T-helper 2 cell (primary cell): ENCODE measurements around the gene OTOR.

Experiments
- DNase-seq, 5 experiments: peaks; one replicate each; pipeline versions ENCODE4 v3.0.0 to v3.0.0-alpha.2; 2012 to 2022
- total RNA-seq, 2 donors: gene quantifications; one replicate each; lab custom pipeline; 2026; lab: John Stamatoyannopoulos, UW

OTOR gene
- total RNA-seq: 0 to 0.07 reads per million in 2 donors

DNA sequence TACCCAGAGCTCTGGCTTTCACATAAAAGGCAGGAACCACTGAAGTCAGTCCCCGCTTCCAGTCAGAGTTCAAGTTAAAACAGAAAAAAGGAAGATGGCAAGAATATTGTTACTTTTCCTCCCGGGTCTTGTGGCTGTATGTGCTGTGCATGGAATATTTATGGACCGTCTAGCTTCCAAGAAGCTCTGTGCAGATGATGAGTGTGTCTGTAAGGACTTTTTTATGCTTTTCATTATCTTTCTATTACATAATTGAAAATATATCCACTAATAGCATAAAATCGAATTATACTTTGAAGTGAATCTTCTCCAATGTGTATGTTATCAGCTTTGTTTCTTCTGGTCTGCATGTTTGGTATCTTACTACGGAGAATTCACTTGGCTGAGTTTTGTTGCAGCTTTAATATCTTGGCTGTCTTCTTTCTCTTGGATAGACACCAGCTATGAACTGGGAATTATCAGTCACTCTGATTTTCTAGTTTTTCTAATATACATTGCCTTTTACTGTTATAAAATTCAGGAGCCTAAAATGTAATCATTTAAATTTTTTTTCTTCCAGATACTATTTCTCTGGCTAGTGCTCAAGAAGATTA, at the start of gene OTOR:
OTOR (plus strand) TSS at position 51 of the 593 bp plus-strand sequence; CDS start at position 95, 44 bp downstream.
- DNase-seq: no peak

DNA sequence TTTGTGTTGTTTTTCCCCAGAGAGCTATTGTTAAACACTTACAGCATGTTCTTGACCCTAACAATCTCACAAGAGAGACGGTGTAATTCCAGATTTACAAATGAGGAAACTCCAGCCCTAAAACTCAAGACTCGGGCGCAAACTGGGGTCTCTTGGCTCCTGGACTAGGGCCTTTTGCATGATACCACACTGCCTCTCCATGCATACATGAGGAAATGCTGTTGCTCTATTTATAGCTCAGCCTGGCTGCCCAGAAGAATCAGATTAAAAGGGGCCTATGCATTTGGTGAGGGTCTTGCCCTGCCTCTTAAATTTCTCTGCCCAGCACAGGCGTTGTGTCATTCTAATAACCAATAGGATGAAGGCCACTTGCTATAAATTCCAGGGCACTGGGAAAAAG, 48.9 kb upstream of the OTOR start:
- no peak for DNase-seq

- peak in 2 of 5 experiments; percentile 27 to 65 for DNase-seq
Observed at GRCh38 chr20:16701296-16701695, 46.9 kb upstream of the OTOR start.

DNA sequence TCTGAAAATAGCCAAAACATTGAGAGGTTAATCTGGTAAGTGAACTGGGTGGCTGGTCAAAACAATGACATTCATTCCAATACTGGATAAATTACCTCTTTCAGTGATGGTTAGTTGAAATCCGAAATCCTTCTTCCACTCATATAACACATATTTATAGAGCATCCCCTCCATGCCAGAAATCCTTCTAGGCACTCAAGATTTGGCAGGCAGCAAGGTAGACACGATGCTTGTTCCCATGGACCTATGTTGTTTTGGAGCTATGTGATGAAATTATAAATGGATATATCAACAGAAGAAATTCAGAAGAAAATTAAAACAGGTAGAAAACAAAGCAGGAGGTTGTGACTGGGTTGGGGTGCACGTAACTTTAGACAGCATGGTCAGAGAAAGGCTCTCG, 44.6 kb upstream of the OTOR start:
- DNase-seq: no peak

DNA sequence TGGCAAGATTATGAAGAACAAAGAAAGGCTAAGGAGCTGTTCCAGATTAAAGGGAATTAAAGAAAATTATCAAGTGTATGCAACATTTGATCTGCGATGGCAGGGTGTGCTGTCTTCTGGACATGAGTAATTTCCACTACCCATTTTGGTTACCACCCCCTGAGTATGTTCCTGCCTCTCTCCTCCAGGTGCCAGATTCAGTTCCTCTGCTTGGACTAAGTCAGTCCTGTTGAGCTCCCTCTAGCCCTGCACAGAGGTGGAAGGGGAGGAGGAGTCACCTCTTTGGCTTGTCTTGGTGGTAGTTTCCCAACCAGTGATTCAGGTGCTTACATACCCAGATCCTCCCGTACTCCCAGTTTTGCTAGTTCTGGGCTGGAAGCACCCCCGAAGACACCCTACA, 40.5 kb upstream of the OTOR start:
- DNase-seq: no peak

GRCh38 chr20:16708602-16709001, 39.6 kb upstream of the OTOR start:
- peak in 1 of 5 experiments; percentile 41 for DNase-seq

DNA sequence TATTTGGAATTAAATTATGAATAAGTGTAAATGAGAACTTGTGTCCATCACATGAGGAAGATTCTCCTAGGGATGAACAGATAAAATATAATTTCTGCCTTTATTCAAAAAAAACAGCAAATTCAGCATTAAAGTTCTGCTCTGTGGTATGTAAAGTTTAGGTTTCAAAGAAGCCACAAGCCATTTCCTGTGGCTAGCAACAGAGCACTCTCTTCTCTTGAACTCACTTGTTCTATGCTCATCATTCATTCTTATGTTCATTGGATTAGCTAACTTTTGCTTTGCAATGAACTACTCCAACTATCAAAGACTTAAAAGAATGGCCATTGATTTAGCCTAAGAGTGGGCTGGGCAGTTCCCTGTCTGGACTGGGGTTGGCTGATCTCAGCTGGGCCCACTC, 39.1 kb upstream of the OTOR start:
- DNase-seq: peak in 2 of 5 experiments; percentile 18 to 89

DNA sequence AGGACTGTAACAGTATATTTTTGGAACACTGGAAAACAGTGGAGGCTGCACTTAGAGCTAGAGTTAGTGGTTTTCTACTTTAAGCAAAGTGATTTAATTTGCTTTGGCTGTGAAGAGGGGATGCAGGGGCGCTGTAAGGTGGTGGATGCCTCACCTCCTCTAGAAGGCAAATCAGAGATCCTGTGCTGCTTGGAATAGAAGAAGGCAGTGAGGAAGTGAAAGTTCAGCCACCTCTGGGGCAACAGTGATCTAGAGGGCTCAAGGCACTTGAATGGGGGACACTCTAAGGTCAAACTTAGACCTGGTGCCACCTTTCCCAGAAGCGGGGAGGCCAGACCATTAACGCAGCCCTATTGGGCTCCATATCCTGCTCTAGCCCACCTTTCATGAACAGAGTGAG, 37.4 kb upstream of the OTOR start:
- no peak for DNase-seq

- DNase-seq: no peak
Observed at GRCh38 chr20:16711661-16712258, 36.4 kb upstream of the OTOR start.

DNA sequence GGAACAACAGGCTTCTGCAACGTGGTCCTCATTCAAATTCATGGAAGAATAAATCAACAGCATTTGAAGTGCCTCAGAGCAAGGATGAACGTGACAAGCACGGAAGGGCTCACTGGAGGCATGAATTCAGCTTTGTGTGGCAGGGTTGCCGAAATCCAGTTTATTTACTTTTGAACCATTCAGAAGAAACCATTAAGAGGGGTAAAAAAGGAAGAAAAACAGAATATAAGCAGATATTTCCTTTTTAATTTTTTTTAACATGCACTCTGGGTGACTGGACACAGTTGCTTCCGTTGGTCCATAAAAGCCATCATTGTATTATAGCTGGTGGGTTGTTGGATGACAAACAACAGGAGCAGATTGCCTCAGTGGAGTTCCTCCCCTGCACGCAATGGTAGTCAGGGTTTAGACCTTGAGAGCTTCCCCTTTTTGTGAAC, 35.6 kb upstream of the OTOR start:
- no peak for DNase-seq

DNA sequence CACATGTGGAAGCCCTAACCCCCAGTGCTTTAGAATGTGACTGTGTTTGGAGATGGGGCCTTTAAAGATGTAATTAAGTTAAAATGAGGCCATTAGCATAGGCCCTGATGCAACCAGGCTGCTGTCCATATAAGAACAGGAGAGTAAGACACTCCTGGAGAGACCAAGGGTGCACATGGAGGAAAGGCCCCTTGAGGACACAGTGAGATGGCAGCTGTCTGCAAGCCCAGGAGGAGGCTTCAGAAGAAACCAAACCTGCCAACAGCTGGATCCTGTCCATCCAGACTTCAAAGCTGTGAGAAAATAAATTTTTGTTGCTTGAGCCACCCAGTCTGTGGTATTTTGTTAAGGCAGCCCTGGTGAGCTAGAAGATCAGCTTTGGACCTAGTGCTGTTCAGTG, 35.1 kb upstream of the OTOR start:
- no peak for DNase-seq

- DNase-seq: no peak
Observed at GRCh38 chr20:16714242-16714641, 33.9 kb upstream of the OTOR start.

DNA sequence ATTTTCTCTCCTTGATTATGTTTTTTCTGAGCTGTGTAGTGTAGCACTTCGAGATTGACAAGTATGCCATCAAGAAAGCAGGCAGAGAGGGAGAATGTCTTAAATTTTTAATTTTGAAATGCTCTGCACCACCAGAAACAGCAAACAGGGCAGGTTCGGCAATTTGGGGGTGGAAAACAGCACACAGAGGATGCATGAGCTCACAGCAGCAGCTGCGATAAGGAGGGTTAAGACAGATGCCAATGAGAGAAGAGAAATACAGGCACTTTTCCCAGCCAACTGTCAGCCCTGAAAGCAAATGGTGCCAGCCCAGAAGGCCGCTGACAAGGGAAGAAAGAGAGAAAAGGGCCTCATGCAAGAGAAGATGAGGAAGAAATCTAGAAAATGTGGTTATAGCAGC, 33.4 kb upstream of the OTOR start:
- DNase-seq: no peak

- no peak for DNase-seq
Observed at GRCh38 chr20:16719421-16719820, 28.7 kb upstream of the OTOR start.

- DNase-seq: no peak
Observed at GRCh38 chr20:16729080-16729479, 19.1 kb upstream of the OTOR start.

GRCh38 chr20:16729565-16730460, 18.3 kb upstream of the OTOR start, which contains the start of gene SNRPB2:
Gene SNRPB2 (plus strand): TSS chr20:16730026. CDS start chr20:16731703, 1,677 bp downstream.
- DNase-seq: peak; percentile 69 to 98 (median 85)

GRCh38 chr20:16732506-16733152, 15.5 kb upstream of the OTOR start:
- peak in 3 of 5 experiments; percentile 5 to 92 (median 40) for DNase-seq

GRCh38 chr20:16740365-16741072, 7.6 kb upstream of the OTOR start:
- no peak for DNase-seq

DNA sequence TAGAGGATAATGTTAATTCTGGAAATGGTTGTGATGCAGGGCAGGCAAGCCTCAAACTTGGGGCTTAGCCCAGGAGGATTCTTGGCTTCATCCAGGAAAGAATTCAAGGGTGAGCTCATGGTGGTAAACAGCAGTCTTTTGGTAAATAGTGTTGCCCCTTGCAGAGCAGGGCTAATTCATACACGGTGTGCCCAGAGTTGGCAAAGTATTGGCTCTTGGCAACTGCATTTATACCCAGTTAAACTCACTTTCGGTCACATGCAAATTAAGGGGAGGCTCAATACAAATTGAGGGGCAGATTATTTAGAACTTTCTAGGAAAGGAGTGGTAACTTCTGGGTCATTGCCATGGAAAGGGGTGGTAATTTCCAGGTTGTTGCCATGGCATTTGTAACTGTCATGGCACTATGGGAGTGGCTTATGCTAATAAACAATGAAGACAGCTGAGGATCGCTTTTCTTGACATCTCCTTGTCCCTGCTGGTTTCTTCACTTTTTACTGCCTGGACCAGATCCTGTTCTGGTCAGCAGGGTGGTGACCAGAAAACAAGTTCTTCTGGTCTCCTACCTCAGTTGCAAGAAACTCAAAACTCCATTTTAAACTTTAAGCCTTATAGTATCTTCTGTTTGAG, 3.9 kb upstream of the OTOR start:
- no peak for DNase-seq

DNA sequence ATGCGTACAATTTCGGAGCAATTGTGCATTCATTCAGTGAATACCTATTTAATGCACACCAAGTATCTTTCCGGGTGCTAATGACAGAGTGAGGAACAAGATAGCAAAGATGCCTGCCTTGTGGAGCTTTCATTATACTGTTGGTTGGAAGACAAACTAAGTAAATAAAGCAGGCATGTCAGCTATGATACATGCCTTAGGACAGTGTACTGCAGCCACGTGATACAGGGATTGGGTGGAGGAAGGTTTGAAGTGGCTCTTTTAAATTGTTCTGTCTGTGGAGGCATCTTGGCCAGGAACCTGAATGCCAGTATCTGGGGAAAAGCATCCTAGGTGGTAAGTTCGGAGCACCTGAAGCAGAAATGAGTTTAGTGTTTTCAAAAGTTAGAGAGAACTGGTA, 3.0 kb upstream of the OTOR start:
- DNase-seq: no peak

GRCh38 chr20:16747291-16747811, 807 bp upstream of the OTOR start:
- DNase-seq: no peak

GRCh38 chr20:16749573-16749972, 1.4 kb downstream of the OTOR start:
- DNase-seq: no peak
